Cortex of kidney (tissue), 1 donor: ENCODE data around the gene NUDT16L1.

Experiments used
- DNase-seq: peaks from one replicate; lab custom pipeline; 2025; lab: John Stamatoyannopoulos, UW

Gene NUDT16L1

GRCh38 chr16:4664538-4665418, 28.6 kb upstream of the NUDT16L1 start:
- no peak for DNase-seq

- no peak for DNase-seq
Measured at GRCh38 chr16:4666537-4667202, 26.7 kb upstream of the NUDT16L1 start.

GRCh38 chr16:4667203-4667963, 26.0 kb upstream of the NUDT16L1 start:
- no peak for DNase-seq

GRCh38 chr16:4668313-4668960, 24.9 kb upstream of the NUDT16L1 start:
- DNase-seq: no peak

- no peak for DNase-seq
Measured at GRCh38 chr16:4673387-4674046, 19.8 kb upstream of the NUDT16L1 start.

- DNase-seq: no peak
Measured at GRCh38 chr16:4674926-4675530, 18.3 kb upstream of the NUDT16L1 start.

- DNase-seq: no peak
Measured at GRCh38 chr16:4675864-4676786, 17.2 kb upstream of the NUDT16L1 start.

- no peak for DNase-seq
Measured at GRCh38 chr16:4676831-4677230, 16.5 kb upstream of the NUDT16L1 start.

GRCh38 chr16:4677390-4677789, 16.0 kb upstream of the NUDT16L1 start:
- no peak for DNase-seq

GRCh38 chr16:4677994-4678393, 15.4 kb upstream of the NUDT16L1 start:
- no peak for DNase-seq

- no peak for DNase-seq
Measured at GRCh38 chr16:4678596-4678995, 14.8 kb upstream of the NUDT16L1 start.

GRCh38 chr16:4679156-4679849, 14.1 kb upstream of the NUDT16L1 start:
- DNase-seq: no peak

- DNase-seq: no peak
Measured at GRCh38 chr16:4679850-4680636, 13.3 kb upstream of the NUDT16L1 start.

GRCh38 chr16:4680673-4681470, 12.5 kb upstream of the NUDT16L1 start:
- no peak for DNase-seq

- DNase-seq: no peak
Measured at GRCh38 chr16:4681471-4682083, 11.8 kb upstream of the NUDT16L1 start.

GRCh38 chr16:4682084-4682591, 11.2 kb upstream of the NUDT16L1 start:
- DNase-seq: no peak

- no peak for DNase-seq
Measured at GRCh38 chr16:4682616-4683254, 10.6 kb upstream of the NUDT16L1 start.
